HepG2 (cell line): ENCODE data around the gene ARHGAP30. TPM values are rescaled to one million over a fixed set of nuclear protein-coding genes. Genes with fewer than 3 reads are reported as not detected.

Source experiments
- ATAC-seq: fragments of 200-7000 bp; cut with Tn5 transposase; 3 replicates; pipeline ENCODE4 v1.9.1; 2020; ENCODE audit warnings: mild to moderate bottlenecking, moderate library complexity
- BruUV-seq: library from RNA; stranded (reverse); fragments of 400-500 nt; replicated peaks from 2 replicates; lab custom pipeline; 2021; lab: Mats Ljungman, UMichigan
- CTCF ChIA-PET: fragments of 300-600 bp; formaldehyde crosslinking; extraction: SDS; loops from one replicate; lab custom pipeline; 2021; ENCODE audit warnings: low total read pairs, inconsistent platforms, low intra/inter-chr PET ratio; lab: Yijun Ruan, JAX
- POLR2A ChIA-PET: fragments of 350-600 bp; sonication (Branson Sonifier 250); formaldehyde crosslinking; loops from one replicate; lab custom pipeline; 2020; ENCODE audit warnings: antibody characterized with exemption, inconsistent platforms; lab: Yijun Ruan, JAX
- DNase-seq: peaks from one replicate; pipeline ENCODE4 v3.0.0-alpha.2; 2015; ENCODE audit warnings: low spot score
- FAIRE-seq: peaks from 3 replicates; lab custom pipeline; 2011; peaks lifted over from hg19 to GRCh38; lab: Jason Lieb, UNC
- H2AFZ ChIP-seq: one replicate; pipeline ENCODE4 v1.6.1; 2011; ENCODE audit warnings: low read length, inconsistent platforms
- H3K27ac ChIP-seq: fragments of 300-600 bp; 3 replicates; pipeline ENCODE4 v1.8.0; 2011; ENCODE audit warnings: mixed run types, mild to moderate bottlenecking, mixed read lengths, low read length, inconsistent platforms; ENCODE audit not compliant: insufficient read depth; ENCODE audit errors: extremely low read length
- H3K27me3 ChIP-seq, 2 experiments: fragments of 200-600 bp in 1 of 2; 2 replicates in 1 of 2; 3 replicates in 1 of 2; pipeline versions ENCODE4 v1.6.0 to v1.8.0; 2011; ENCODE audit warnings: low read length in 2 of 2, mild to moderate bottlenecking in 2 of 2, moderate library complexity in 2 of 2, inconsistent platforms in 1 of 2; ENCODE audit not compliant: insufficient read depth in 2 of 2, control insufficient read depth in 1 of 2
- H3K36me3 ChIP-seq, 2 experiments: fragments of 200-600 bp in 1 of 2; replicated peaks in 1 of 2; 2 replicates in 1 of 2; 3 replicates in 1 of 2; pipeline versions ENCODE4 v1.5.1 to v1.8.0; 2011; ENCODE audit warnings: low read length in 2 of 2, inconsistent platforms in 1 of 2; ENCODE audit not compliant: insufficient read depth in 2 of 2, control insufficient read depth in 1 of 2
- H3K4me1 ChIP-seq: 2 replicates; pipeline ENCODE4 v1.5.1; 2012; ENCODE audit warnings: low read length, inconsistent platforms; ENCODE audit not compliant: insufficient read depth
- H3K4me2 ChIP-seq: 2 replicates; pipeline ENCODE4 v1.6.0; 2011; ENCODE audit warnings: low read depth, low read length, inconsistent platforms
- H3K4me3 ChIP-seq, 3 experiments: fragments of 200-600 bp in 1 of 3; sonication (generic), shearing (Covaris generic) in 1 of 3; replicated peaks in 1 of 3; 2 replicates each; pipeline ENCODE4 v1.5.1; 2011 to 2016; ENCODE audit warnings: low read length in 3 of 3, inconsistent platforms in 2 of 3, low read depth in 2 of 3, mild to moderate bottlenecking in 2 of 3, control low read depth in 1 of 3, mixed read lengths in 1 of 3; ENCODE audit not compliant: insufficient read depth in 1 of 3
- H3K79me2 ChIP-seq: one replicate; pipeline ENCODE4 v1.6.1; 2011; ENCODE audit warnings: low read length, inconsistent platforms; ENCODE audit not compliant: insufficient read depth
- H3K9ac ChIP-seq: 2 replicates; pipeline ENCODE4 v1.6.0; 2011; ENCODE audit warnings: mild to moderate bottlenecking, low read depth, low read length, inconsistent platforms; ENCODE audit not compliant: insufficient read depth
- H3K9me3 ChIP-seq: 2 replicates; pipeline ENCODE4 v1.5.1; 2012; ENCODE audit warnings: mild to moderate bottlenecking, low read length
- H4K20me1 ChIP-seq: 2 replicates; pipeline ENCODE4 v1.6.0; 2011; ENCODE audit warnings: inconsistent platforms, mild to moderate bottlenecking, low read length, moderate library complexity; ENCODE audit not compliant: insufficient read depth
- BHLHE40 ChIP-seq: IDR thresholded peaks from 2 replicates; pipeline ENCODE4 v1.6.1; 2011; ENCODE audit warnings: low read length, improper control_type of control experiment
- CBX2 ChIP-seq, 2 experiments: fragments of 200-600 bp in 1 of 2; sonication (generic); formaldehyde crosslinking in 1 of 2; IDR thresholded peaks; 2 replicates each; pipeline versions ENCODE4 v1.7.0 to v1.8.1; 2018 to 2022; ENCODE audit warnings: low read depth in 2 of 2, low read length in 1 of 2, mild to moderate bottlenecking in 1 of 2, missing genetic modification reagents in 1 of 2
- EHMT2 ChIP-seq: fragments of 200-600 bp; sonication (generic); IDR thresholded peaks from 2 replicates; pipeline ENCODE4 v1.7.0; 2017; ENCODE audit warnings: antibody characterized with exemption, low read depth, low read length, borderline replicate concordance
- FOSL1 ChIP-seq: sonication (generic); formaldehyde crosslinking; IDR thresholded peaks from 2 replicates; pipeline ENCODE4 v1.9.0; 2021; ENCODE audit warnings: missing genetic modification reagents, borderline replicate concordance
- FOXA1 ChIP-seq, 2 experiments: fragments of 450-650 bp in 1 of 2; sonication (generic) in 1 of 2; formaldehyde crosslinking in 1 of 2; IDR thresholded peaks; 2 replicates each; pipeline versions ENCODE4 v1.4.0 to v1.6.1; 2016 to 2020; ENCODE audit warnings: missing genetic modification reagents in 1 of 2
- FOXM1 ChIP-seq: sonication (generic); formaldehyde crosslinking; IDR thresholded peaks from 2 replicates; pipeline ENCODE4 v1.5.0; 2020; ENCODE audit warnings: missing genetic modification reagents
- KMT2B ChIP-seq: IDR thresholded peaks from 2 replicates; pipeline ENCODE4 v1.6.1; 2016; ENCODE audit warnings: missing genetic modification reagents, missing compliant biosample characterization
- NFYC ChIP-seq: IDR thresholded peaks from 2 replicates; pipeline ENCODE4 v1.6.1; 2016; ENCODE audit warnings: missing genetic modification reagents, missing compliant biosample characterization
- RBFOX2 ChIP-seq: fragments of 200-400 bp; formaldehyde crosslinking; IDR thresholded peaks from 2 replicates; pipeline ENCODE4 v1.6.1; 2017; ENCODE audit warnings: low read depth, mild to moderate bottlenecking, low read length
- SIX4 ChIP-seq: sonication (generic); formaldehyde crosslinking; IDR thresholded peaks from 2 replicates; pipeline ENCODE4 v1.4.0; 2020; ENCODE audit warnings: missing genetic modification reagents
- TAF1 ChIP-seq: sonication (generic); formaldehyde crosslinking; IDR thresholded peaks from 2 replicates; pipeline ENCODE4 v1.4.0; 2020; ENCODE audit warnings: missing genetic modification reagents
- YEATS2 ChIP-seq: sonication (generic); formaldehyde crosslinking; IDR thresholded peaks from 2 replicates; pipeline ENCODE4 v1.4.0; 2020; ENCODE audit warnings: missing genetic modification reagents, borderline replicate concordance
- YEATS4 ChIP-seq: sonication (generic); formaldehyde crosslinking; IDR thresholded peaks from 2 replicates; pipeline ENCODE4 v1.4.0; 2020; ENCODE audit warnings: missing genetic modification reagents, borderline replicate concordance
- ZNF180 ChIP-seq: sonication (generic); formaldehyde crosslinking; IDR thresholded peaks from 2 replicates; pipeline ENCODE4 v1.4.0; 2020; ENCODE audit warnings: low read depth, missing genetic modification reagents, borderline replicate concordance
- ZNF572 ChIP-seq: sonication (generic); formaldehyde crosslinking; IDR thresholded peaks from 2 replicates; pipeline ENCODE4 v1.5.1; 2020; ENCODE audit warnings: mild to moderate bottlenecking, missing genetic modification reagents
- ZUFSP ChIP-seq: sonication (generic); formaldehyde crosslinking; IDR thresholded peaks from 2 replicates; pipeline ENCODE4 v1.9.0; 2021; ENCODE audit warnings: missing genetic modification reagents, mild to moderate bottlenecking, borderline replicate concordance
- WGBS: methylation state at CpG from one replicate; pipeline ENCODE4 v1.1.6; 2017; ENCODE audit warnings: low lambda C conversion rate; 5-methylcytosine and 5-hydroxymethylcytosine counted together
- in situ Hi-C: cut with HindIII; loops from 2 replicates; pipeline ENCODE4 v1.10.0; 2017; ENCODE audit warnings: low pct_unique_long_range_greater_than_20kb; ENCODE audit not compliant: extremely low pct_ligation_motif_present
- intact Hi-C: fragments of 100-400 bp; cut with micrococcal nuclease; formaldehyde crosslinking; loops from one replicate; pipeline ENCODE4 v1.10.0; 2022; ENCODE audit not compliant: unreplicated experiment
- polyA plus RNA-seq, 8 experiments: library from polyadenylated mRNA; depleted of rRNA in 3 of 8; stranded (reverse) in 7 of 8; unstranded in 1 of 8; fragments of >200 nt; fragmentation: Illumina TruSeq in 4 of 8; extraction: Trizol in 4 of 8; gene quantifications; 2 replicates each; pipeline versions ENCODE4 v1.2.1 to v1.2.3, GENCODE V29; 2011 to 2016; ENCODE audit warnings: low read depth in 4 of 8, missing spikeins in 1 of 8, mixed read lengths in 1 of 8; ENCODE audit not compliant: insufficient read depth in 1 of 8
- total RNA-seq, 5 experiments: library from RNA; depleted of rRNA; stranded (reverse); fragments of >200 nt; fragmentation: Illumina TruSeq; extraction: Trizol; gene quantifications; 2 replicates each; pipeline ENCODE4 v1.2.3, GENCODE V29; 2016; ENCODE audit warnings: low read depth in 1 of 5
- TF ChIP-seq, protein P1 (sequence below): sonication (generic); formaldehyde crosslinking; IDR thresholded peaks from 2 replicates; pipeline ENCODE4 v1.9.0; 2022; ENCODE audit warnings: missing genetic modification reagents, mild to moderate bottlenecking, borderline replicate concordance
- TF ChIP-seq, protein P2 (sequence below): sonication (generic); formaldehyde crosslinking; IDR thresholded peaks from 2 replicates; pipeline ENCODE4 v1.4.0; 2020; ENCODE audit warnings: mild to moderate bottlenecking, missing genetic modification reagents

Gene ARHGAP30
- total and polyA plus RNA-seq, 2 of the 13 experiments (the other 11 are each of a cell fraction or from before 2014, with no cell fraction given): 0.13 to 0.20 TPM

DNA sequence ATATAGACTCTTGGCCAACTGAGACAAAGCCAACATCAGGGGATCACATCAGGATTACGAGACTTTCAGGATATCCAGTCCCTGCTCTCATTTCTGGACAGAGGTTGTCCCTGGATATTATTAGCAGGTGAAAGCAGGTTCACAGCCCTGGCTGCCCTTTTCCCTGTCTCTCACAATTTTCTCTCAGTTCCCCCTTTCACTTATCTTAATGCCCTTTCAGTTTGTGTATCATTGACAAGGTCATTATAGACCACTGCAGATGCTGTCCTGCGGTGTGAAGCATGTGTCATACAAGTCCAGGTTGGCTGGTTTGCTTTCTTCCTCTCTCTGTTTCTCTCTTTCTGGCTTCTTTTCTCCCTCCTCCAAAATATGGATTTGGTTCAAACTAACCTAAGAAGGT lies 26.3 kb upstream of the ARHGAP30 start:
- Histone ChIP-seq H4K20me1 (no peaks in the 10 kb centered on the region), H3K27me3 (peaks cover 0 to 15% of the 10 kb centered on the region in 2 experiments; a peak in 2 of 5 replicates), H3K79me2 (no peaks in the 10 kb centered on the region), H3K4me2 (no peak overlapping the region), H3K9me3 (no peaks in the 10 kb centered on the region), H3K4me3 (no peak overlapping the region), H2AFZ (no peak overlapping the region), H3K4me1 (peaks cover 15% of the 10 kb centered on the region), H3K9ac (no peak overlapping the region), H3K27ac (no peak overlapping the region), H3K36me3 (peaks cover 0 to 3% of the 10 kb centered on the region in 2 experiments; a peak in 3 of 5 replicates)
- in situ Hi-C loops: loop anchor here (10.0 kb wide), 1 partner anchor 101 kb away; no protein-coding TSS in a partner anchor
- DNase-seq (no peak), ATAC-seq (no peak), FAIRE-seq (no peak)
- BruUV-seq: no TSS peak
- CTCF ChIA-PET: interaction anchor here (3.3 kb wide), 1 partner anchor 23 kb away, joined by 50 read pairs; no protein-coding TSS in a partner anchor
- POLR2A ChIA-PET: no interaction called here
- TF ChIP-seq FOXM1 (CRISPR knock-in tag): no peak
- no peak for TF ChIP-seq RBFOX2
- no peak for TF ChIP-seq ZNF180 (CRISPR knock-in tag)
- TF ChIP-seq CBX2 (IDR thresholded peaks at IDR 0.05; ENCODE audit: low read depth, low read length): no peak
- no peak for TF ChIP-seq CBX2 (CRISPR knock-in tag; IDR thresholded peaks at IDR 0.05; ENCODE audit: low read depth)
- TF ChIP-seq NFYC (CRISPR knock-in tag): no peak
- no peak for TF ChIP-seq TAF1
- TF ChIP-seq, protein P1, sequence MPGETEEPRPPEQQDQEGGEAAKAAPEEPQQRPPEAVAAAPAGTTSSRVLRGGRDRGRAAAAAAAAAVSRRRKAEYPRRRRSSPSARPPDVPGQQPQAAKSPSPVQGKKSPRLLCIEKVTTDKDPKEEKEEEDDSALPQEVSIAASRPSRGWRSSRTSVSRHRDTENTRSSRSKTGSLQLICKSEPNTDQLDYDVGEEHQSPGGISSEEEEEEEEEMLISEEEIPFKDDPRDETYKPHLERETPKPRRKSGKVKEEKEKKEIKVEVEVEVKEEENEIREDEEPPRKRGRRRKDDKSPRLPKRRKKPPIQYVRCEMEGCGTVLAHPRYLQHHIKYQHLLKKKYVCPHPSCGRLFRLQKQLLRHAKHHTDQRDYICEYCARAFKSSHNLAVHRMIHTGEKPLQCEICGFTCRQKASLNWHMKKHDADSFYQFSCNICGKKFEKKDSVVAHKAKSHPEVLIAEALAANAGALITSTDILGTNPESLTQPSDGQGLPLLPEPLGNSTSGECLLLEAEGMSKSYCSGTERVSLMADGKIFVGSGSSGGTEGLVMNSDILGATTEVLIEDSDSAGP (CRISPR knock-in tag): no peak
- no peak for TF ChIP-seq KMT2B (CRISPR knock-in tag)
- no peak for TF ChIP-seq FOXA1 (IDR thresholded peaks at IDR 0.05)
- no peak for TF ChIP-seq FOXA1 (CRISPR knock-in tag; IDR thresholded peaks at IDR 0.05)
- no peak for TF ChIP-seq ZUFSP (CRISPR knock-in tag)
- no peak for TF ChIP-seq ZNF572 (CRISPR knock-in tag)
- no peak for TF ChIP-seq BHLHE40
- TF ChIP-seq YEATS2 (CRISPR knock-in tag): no peak
- no peak for TF ChIP-seq EHMT2
- TF ChIP-seq SIX4 (CRISPR knock-in tag): no peak
- no peak for TF ChIP-seq YEATS4 (CRISPR knock-in tag)
- TF ChIP-seq FOSL1: no peak
- TF ChIP-seq, protein P2, sequence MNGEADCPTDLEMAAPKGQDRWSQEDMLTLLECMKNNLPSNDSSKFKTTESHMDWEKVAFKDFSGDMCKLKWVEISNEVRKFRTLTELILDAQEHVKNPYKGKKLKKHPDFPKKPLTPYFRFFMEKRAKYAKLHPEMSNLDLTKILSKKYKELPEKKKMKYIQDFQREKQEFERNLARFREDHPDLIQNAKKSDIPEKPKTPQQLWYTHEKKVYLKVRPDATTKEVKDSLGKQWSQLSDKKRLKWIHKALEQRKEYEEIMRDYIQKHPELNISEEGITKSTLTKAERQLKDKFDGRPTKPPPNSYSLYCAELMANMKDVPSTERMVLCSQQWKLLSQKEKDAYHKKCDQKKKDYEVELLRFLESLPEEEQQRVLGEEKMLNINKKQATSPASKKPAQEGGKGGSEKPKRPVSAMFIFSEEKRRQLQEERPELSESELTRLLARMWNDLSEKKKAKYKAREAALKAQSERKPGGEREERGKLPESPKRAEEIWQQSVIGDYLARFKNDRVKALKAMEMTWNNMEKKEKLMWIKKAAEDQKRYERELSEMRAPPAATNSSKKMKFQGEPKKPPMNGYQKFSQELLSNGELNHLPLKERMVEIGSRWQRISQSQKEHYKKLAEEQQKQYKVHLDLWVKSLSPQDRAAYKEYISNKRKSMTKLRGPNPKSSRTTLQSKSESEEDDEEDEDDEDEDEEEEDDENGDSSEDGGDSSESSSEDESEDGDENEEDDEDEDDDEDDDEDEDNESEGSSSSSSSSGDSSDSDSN: no peak
- 36% methylated on average over 1 of the region's 2 CpGs for WGBS
- intact Hi-C loops: loop anchor here (2.0 kb wide), 2 partner anchors 43 to 99 kb away; no protein-coding TSS in a partner anchor
